Trophoblast cell (in vitro differentiated cells and primary cell): ENCODE measurements around the gene PRKRIP1.
A peak's percentile ranks its signal among the peaks of the same experiment; 100 is the strongest.

Experiments
- DNase-seq, 2 donors: peaks; one replicate each; pipeline ENCODE4 v3.0.0-alpha.2; 2016
- H2AFZ ChIP-seq: 2 replicates; pipeline ENCODE4 v1.6.1; 2013; ENCODE audit warnings: low read length, moderate library complexity, mild to moderate bottlenecking; ENCODE audit not compliant: insufficient read depth, poor library complexity
- H2AK5ac ChIP-seq: 2 replicates; pipeline ENCODE4 v1.6.1; 2013; ENCODE audit warnings: mild to moderate bottlenecking, low read length
- H2BK120ac ChIP-seq: 2 replicates; pipeline ENCODE4 v1.6.1; 2013; ENCODE audit warnings: low read length, mild to moderate bottlenecking, moderate library complexity; ENCODE audit not compliant: insufficient read depth, poor library complexity
- H2BK12ac ChIP-seq: 2 replicates; pipeline ENCODE4 v1.6.1; 2013; ENCODE audit warnings: mild to moderate bottlenecking, low read length, moderate library complexity
- H2BK5ac ChIP-seq: 2 replicates; pipeline ENCODE4 v1.6.1; 2013; ENCODE audit warnings: low read length, low read depth, moderate library complexity, mild to moderate bottlenecking; ENCODE audit not compliant: poor library complexity
- H3K14ac ChIP-seq: 2 replicates; pipeline ENCODE4 v1.6.1; 2013; ENCODE audit warnings: mild to moderate bottlenecking, low read length
- H3K18ac ChIP-seq: 2 replicates; pipeline ENCODE4 v1.6.1; 2013; ENCODE audit warnings: mild to moderate bottlenecking, low read length
- H3K23ac ChIP-seq: 2 replicates; pipeline ENCODE4 v1.6.1; 2013; ENCODE audit warnings: low read length
- H3K27ac ChIP-seq: 2 replicates; pipeline ENCODE4 v1.5.1; 2013; ENCODE audit warnings: low read depth, mild to moderate bottlenecking, inconsistent platforms, low read length, moderate library complexity
- H3K27me3 ChIP-seq: 2 replicates; pipeline ENCODE4 v1.6.1; 2013; ENCODE audit warnings: inconsistent platforms, mild to moderate bottlenecking, low read length, moderate library complexity; ENCODE audit not compliant: insufficient read depth
- H3K36me3 ChIP-seq, 2 experiments: 1 replicate in 1 of 2; 2 replicates in 1 of 2; pipeline ENCODE4 v1.6.1; 2013; ENCODE audit warnings: low read length in 2 of 2, mild to moderate bottlenecking in 2 of 2, moderate library complexity in 1 of 2; ENCODE audit not compliant: insufficient read depth in 2 of 2, control insufficient read depth in 1 of 2
- H3K4ac ChIP-seq: 2 replicates; pipeline ENCODE4 v1.6.1; 2013; ENCODE audit warnings: low read depth, mild to moderate bottlenecking, low read length, moderate library complexity
- H3K4me1 ChIP-seq, 2 experiments: 1 replicate in 1 of 2; 2 replicates in 1 of 2; pipeline ENCODE4 v1.6.1; 2013; ENCODE audit warnings: low read length in 2 of 2, mild to moderate bottlenecking in 2 of 2, moderate library complexity in 1 of 2; ENCODE audit not compliant: insufficient read depth in 2 of 2, control insufficient read depth in 1 of 2
- H3K4me2 ChIP-seq: 2 replicates; pipeline ENCODE4 v1.6.1; 2013; ENCODE audit warnings: inconsistent platforms, mild to moderate bottlenecking, low read length, moderate library complexity
- H3K4me3 ChIP-seq: 2 replicates; pipeline ENCODE4 v1.5.1; 2013; ENCODE audit warnings: mild to moderate bottlenecking, low read depth, low read length, inconsistent platforms
- H3K79me1 ChIP-seq: one replicate; pipeline ENCODE4 v1.6.1; 2013; ENCODE audit warnings: low read length
- H3K79me2 ChIP-seq: 2 replicates; pipeline ENCODE4 v1.6.1; 2013; ENCODE audit warnings: low read length, mild to moderate bottlenecking; ENCODE audit not compliant: control insufficient read depth, insufficient read depth, poor library complexity
- H3K9ac ChIP-seq: 2 replicates; pipeline ENCODE4 v1.6.1; 2013; ENCODE audit warnings: mild to moderate bottlenecking, low read length
- H3K9me3 ChIP-seq: 2 replicates; pipeline ENCODE4 v1.6.1; 2013; ENCODE audit warnings: low read depth, mild to moderate bottlenecking, control low read depth, inconsistent platforms, low read length; ENCODE audit not compliant: insufficient read depth
- H4K12ac ChIP-seq: 2 replicates; pipeline ENCODE4 v1.6.1; 2013; ENCODE audit warnings: low read depth, mild to moderate bottlenecking, low read length, moderate library complexity
- H4K8ac ChIP-seq: 2 replicates; pipeline ENCODE4 v1.6.1; 2013; ENCODE audit warnings: low read depth, mild to moderate bottlenecking, low read length, moderate library complexity
- H4K91ac ChIP-seq: one replicate; pipeline ENCODE4 v1.6.1; 2013; ENCODE audit warnings: low read depth, mild to moderate bottlenecking, low read length, moderate library complexity
- WGBS: extraction: QIAGEN DNeasy Blood & Tissue Kit; methylation state at CpG from one replicate; pipeline ENCODE4 v1.1.7; 2013; ENCODE audit warnings: missing lambda C conversion rate; ENCODE audit not compliant: insufficient read length, insufficient coverage; ENCODE audit errors: extremely low coverage; 5-methylcytosine and 5-hydroxymethylcytosine counted together

Gene PRKRIP1

DNA sequence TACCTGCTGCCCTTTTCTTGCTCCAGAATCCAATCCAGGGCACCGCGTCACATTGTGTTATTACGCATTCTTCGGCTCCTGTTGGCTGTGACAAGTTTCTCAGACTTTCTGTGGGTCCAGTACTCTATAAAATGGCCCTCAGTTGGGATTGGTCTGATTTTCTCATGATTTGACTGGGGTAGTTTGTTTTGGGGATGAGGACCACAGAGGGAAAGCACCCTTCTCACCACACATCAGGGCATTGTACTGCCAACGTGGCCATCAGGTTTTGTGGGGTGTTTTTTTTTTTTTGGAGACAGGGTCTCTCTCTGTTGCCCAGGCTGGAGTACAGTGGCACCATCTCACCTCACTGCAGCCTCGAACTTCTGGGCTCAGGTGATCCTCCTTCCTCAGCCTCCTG lies 20.2 kb downstream of the PRKRIP1 start:
- H3K9ac ChIP-seq, result no peak overlapping the region
- no peak overlapping the region for H4K91ac ChIP-seq
- no peak overlapping the region for H2AK5ac ChIP-seq
- H2BK120ac ChIP-seq, result no peak overlapping the region
- no peak overlapping the region for H2AFZ ChIP-seq
- no peak for DNase-seq
- H3K14ac ChIP-seq, result no peak overlapping the region
- no peaks in the 10 kb centered on the region for H3K4me1 ChIP-seq
- no peak overlapping the region for H3K4me2 ChIP-seq
- no peaks in the 10 kb centered on the region for H3K79me2 ChIP-seq
- H3K36me3 ChIP-seq, result peaks cover 46 to 69% of the 10 kb centered on the region in 2 experiments
- H4K8ac ChIP-seq, result no peak overlapping the region
- H3K79me1 ChIP-seq, result no peaks in the 10 kb centered on the region
- no peak overlapping the region for H3K18ac ChIP-seq
- H4K12ac ChIP-seq, result no peak overlapping the region
- no peak overlapping the region for H3K4ac ChIP-seq
- WGBS, result no CpG with 5 or more reads among the region's 6 CpGs
- H2BK5ac ChIP-seq, result no peak overlapping the region
- H3K27me3 ChIP-seq, result no peaks in the 10 kb centered on the region
- no peak overlapping the region for H3K4me3 ChIP-seq
- H3K9me3 ChIP-seq, result peaks cover 1% of the 10 kb centered on the region
- no peak overlapping the region for H2BK12ac ChIP-seq
- H3K27ac ChIP-seq, result no peak overlapping the region
- no peak overlapping the region for H3K23ac ChIP-seq

DNA sequence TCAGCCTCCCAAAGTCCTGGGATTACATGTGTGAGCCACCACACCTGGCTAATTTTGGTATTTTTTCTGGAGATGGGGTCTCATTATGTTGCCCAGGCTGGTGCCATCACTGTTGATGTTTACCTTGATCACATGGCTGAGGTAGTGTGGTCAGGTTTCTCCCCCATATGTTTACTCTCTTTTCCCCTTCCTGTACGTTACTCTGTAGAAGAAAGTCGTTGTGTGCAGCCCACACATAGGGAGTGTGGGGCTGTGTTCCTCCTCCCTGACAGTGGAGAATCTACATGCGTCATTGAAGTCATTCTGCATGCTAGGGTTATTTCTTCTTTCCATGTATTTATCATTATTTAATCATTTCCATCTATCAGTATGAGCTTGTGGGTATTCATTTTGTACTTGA lies 20.9 kb downstream of the PRKRIP1 start:
- H3K4me2 ChIP-seq, result no peak overlapping the region
- no peak overlapping the region for H2BK5ac ChIP-seq
- no peak for DNase-seq
- no peak overlapping the region for H2BK12ac ChIP-seq
- peaks cover 1% of the 10 kb centered on the region for H3K9me3 ChIP-seq
- H3K4me1 ChIP-seq, result no peaks in the 10 kb centered on the region
- H3K4me3 ChIP-seq, result no peak overlapping the region
- H3K4ac ChIP-seq, result no peak overlapping the region
- no peak overlapping the region for H3K14ac ChIP-seq
- H4K12ac ChIP-seq, result no peak overlapping the region
- no peak overlapping the region for H2BK120ac ChIP-seq
- no peaks in the 10 kb centered on the region for H3K79me2 ChIP-seq
- H3K23ac ChIP-seq, result no peak overlapping the region
- no peak overlapping the region for H4K8ac ChIP-seq
- peaks cover 44 to 70% of the 10 kb centered on the region in 2 experiments for H3K36me3 ChIP-seq
- no peak overlapping the region for H4K91ac ChIP-seq
- H3K9ac ChIP-seq, result no peak overlapping the region
- no peak overlapping the region for H2AFZ ChIP-seq
- H3K79me1 ChIP-seq, result no peaks in the 10 kb centered on the region
- H2AK5ac ChIP-seq, result no peak overlapping the region
- no peaks in the 10 kb centered on the region for H3K27me3 ChIP-seq
- H3K27ac ChIP-seq, result no peak overlapping the region
- H3K18ac ChIP-seq, result no peak overlapping the region
- no CpG with 5 or more reads among the region's 3 CpGs for WGBS

DNA sequence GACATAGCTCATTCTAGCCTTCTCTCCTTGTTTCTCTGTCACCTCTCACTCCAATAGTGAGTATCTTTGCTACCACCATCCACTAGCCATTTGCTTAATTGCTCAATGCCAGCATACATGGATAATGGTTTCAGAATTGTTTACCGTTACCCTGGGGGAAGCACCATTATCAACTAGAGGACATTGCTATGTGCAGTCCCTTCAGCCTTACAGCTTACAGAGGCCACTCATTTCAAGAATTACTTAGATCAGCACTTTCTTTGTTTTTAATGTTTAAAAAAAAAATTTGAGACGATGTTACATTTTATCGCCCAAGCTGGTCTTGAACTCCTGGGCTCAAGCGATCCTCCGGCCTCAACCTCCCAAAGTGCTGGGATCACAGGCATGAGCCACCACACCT lies 22.4 kb downstream of the PRKRIP1 start:
- no peak overlapping the region for H4K8ac ChIP-seq
- H3K4me3 ChIP-seq, result no peak overlapping the region
- H3K9ac ChIP-seq, result no peak overlapping the region
- no peak overlapping the region for H3K4me2 ChIP-seq
- peaks cover 1% of the 10 kb centered on the region for H3K9me3 ChIP-seq
- H3K27me3 ChIP-seq, result no peaks in the 10 kb centered on the region
- no peaks in the 10 kb centered on the region for H3K4me1 ChIP-seq
- no peak overlapping the region for H4K12ac ChIP-seq
- H2BK5ac ChIP-seq, result no peak overlapping the region
- no peaks in the 10 kb centered on the region for H3K79me2 ChIP-seq
- peak in 1 of 2 donors; percentile 32 for DNase-seq
- no peak overlapping the region for H3K4ac ChIP-seq
- no CpG with 5 or more reads among the region's 5 CpGs for WGBS
- no peak overlapping the region for H2AFZ ChIP-seq
- no peak overlapping the region for H4K91ac ChIP-seq
- peaks cover 41 to 61% of the 10 kb centered on the region in 2 experiments for H3K36me3 ChIP-seq
- H2BK12ac ChIP-seq, result no peak overlapping the region
- H2AK5ac ChIP-seq, result no peak overlapping the region
- H3K14ac ChIP-seq, result no peak overlapping the region
- no peak overlapping the region for H3K23ac ChIP-seq
- no peaks in the 10 kb centered on the region for H3K79me1 ChIP-seq
- no peak overlapping the region for H3K27ac ChIP-seq
- no peak overlapping the region for H3K18ac ChIP-seq
- H2BK120ac ChIP-seq, result no peak overlapping the region

- no peaks in the 10 kb centered on the region for H3K4me1 ChIP-seq
- H3K23ac ChIP-seq, result no peak overlapping the region
- no peak overlapping the region for H2AK5ac ChIP-seq
- no peak overlapping the region for H4K91ac ChIP-seq
- no peak overlapping the region for H3K4me2 ChIP-seq
- H3K9me3 ChIP-seq, result no peaks in the 10 kb centered on the region
- no peak overlapping the region for H3K4me3 ChIP-seq
- H2BK12ac ChIP-seq, result no peak overlapping the region
- no peak overlapping the region for H3K4ac ChIP-seq
- WGBS, result no CpG with 5 or more reads among the region's 10 CpGs
- peaks cover 48 to 70% of the 10 kb centered on the region in 2 experiments for H3K36me3 ChIP-seq
- H3K27me3 ChIP-seq, result no peaks in the 10 kb centered on the region
- DNase-seq, result no peak
- no peaks in the 10 kb centered on the region for H3K79me1 ChIP-seq
- no peaks in the 10 kb centered on the region for H3K79me2 ChIP-seq
- no peak overlapping the region for H3K14ac ChIP-seq
- no peak overlapping the region for H2AFZ ChIP-seq
- no peak overlapping the region for H3K27ac ChIP-seq
- H4K8ac ChIP-seq, result no peak overlapping the region
- no peak overlapping the region for H3K9ac ChIP-seq
- no peak overlapping the region for H4K12ac ChIP-seq
- H3K18ac ChIP-seq, result no peak overlapping the region
- no peak overlapping the region for H2BK5ac ChIP-seq
- no peak overlapping the region for H2BK120ac ChIP-seq
Measured at GRCh38 chr7:102421706-102422240, 25.6 kb downstream of the PRKRIP1 start.
